KOPT-K1 (cell line): ENCODE measurements around the gene PRRC2B.
A peak's percentile ranks its signal among the peaks of the same experiment; 100 is the strongest.

Source experiments
- H3K27ac ChIP-seq: fragments of 200-600 bp; sonication (generic); 2 replicates; pipeline ENCODE4 v1.5.1; 2016; ENCODE audit warnings: antibody characterized with exemption, mild to moderate bottlenecking, low read depth, low read length; ENCODE audit not compliant: poor library complexity, severe bottlenecking
- H3K36me3 ChIP-seq: fragments of 200-600 bp; sonication (generic); 2 replicates; pipeline ENCODE4 v1.5.1; 2017; ENCODE audit warnings: antibody characterized with exemption, mild to moderate bottlenecking, low read length, moderate library complexity; ENCODE audit not compliant: insufficient read depth
- H3K9me3 ChIP-seq: fragments of 200-600 bp; sonication (generic); 2 replicates; pipeline ENCODE4 v1.5.1; 2017; ENCODE audit warnings: antibody characterized with exemption, low read length, mild to moderate bottlenecking; ENCODE audit not compliant: insufficient read depth, poor library complexity, severe bottlenecking

PRRC2B gene

GRCh38 chr9:131523451-131524435 is 129.9 kb downstream of the PRRC2B start:
- Histone ChIP-seq H3K36me3 (peaks cover 99% of the 10 kb centered on the region), H3K9me3 (no peaks in the 10 kb centered on the region)

GRCh38 chr9:131524665-131525315 is 130.9 kb downstream of the PRRC2B start:
- Histone ChIP-seq H3K9me3 (no peaks in the 10 kb centered on the region), H3K36me3 (peaks cover 99% of the 10 kb centered on the region), H3K27ac (no peak overlapping the region)

More at GRCh38 chr9:131523451-131524435, 129.9 kb downstream of the PRRC2B start:
- no peak overlapping the region for H3K27ac ChIP-seq

- Histone ChIP-seq H3K36me3 (peaks cover 90% of the 10 kb centered on the region), H3K9me3 (no peaks in the 10 kb centered on the region), H3K27ac (no peak overlapping the region)
These were observed 132.0 kb downstream of the PRRC2B start for GRCh38 chr9:131525643-131526565.

GRCh38 chr9:131528186-131528585 is 134.3 kb downstream of the PRRC2B start:
- H3K36me3 ChIP-seq = peaks cover 67% of the 10 kb centered on the region
- no peak overlapping the region for H3K27ac ChIP-seq
- no peaks in the 10 kb centered on the region for H3K9me3 ChIP-seq

- Histone ChIP-seq H3K27ac (no peak overlapping the region), H3K36me3 (peaks cover 59% of the 10 kb centered on the region), H3K9me3 (no peaks in the 10 kb centered on the region)
These were observed 135.1 kb downstream of the PRRC2B start for GRCh38 chr9:131528886-131529505.

- peaks cover 50% of the 10 kb centered on the region for H3K36me3 ChIP-seq
- H3K27ac ChIP-seq = peak overlapping the region; percentile 78
- H3K9me3 ChIP-seq = no peaks in the 10 kb centered on the region
These were observed 136.0 kb downstream of the PRRC2B start for GRCh38 chr9:131529597-131530545.

- Histone ChIP-seq H3K36me3 (peaks cover 44% of the 10 kb centered on the region), H3K9me3 (no peaks in the 10 kb centered on the region), H3K27ac (peak overlapping the region; percentile 78)
These were observed 136.6 kb downstream of the PRRC2B start for GRCh38 chr9:131530546-131530919.

- H3K27ac ChIP-seq = peak within 1 kb of the TSS; percentile 78
- peaks cover 38% of the 10 kb centered on the region for H3K36me3 ChIP-seq
- H3K9me3 ChIP-seq = no peaks in the 10 kb centered on the region
These were observed 137.3 kb downstream of the PRRC2B start, which contains the start of gene UCK1 for GRCh38 chr9:131530920-131531832. Gene UCK1, minus strand, starts transcription at chr9:131531263. Its CDS starts 89 bp downstream, at chr9:131531174.

- Histone ChIP-seq H3K36me3 (0 out of 2 replicates have a peak, but pooled peaks cover 3% of the 10 kb centered on the region), H3K9me3 (peaks cover 7% of the 10 kb centered on the region), H3K27ac (peak overlapping the region; percentile 30)
These were observed 140.9 kb downstream of the PRRC2B start for GRCh38 chr9:131534721-131535237.

GRCh38 chr9:131537946-131538345 is 144.1 kb downstream of the PRRC2B start:
- Histone ChIP-seq H3K27ac (no peak overlapping the region), H3K9me3 (peaks cover 15% of the 10 kb centered on the region), H3K36me3 (no peaks in the 10 kb centered on the region)

GRCh38 chr9:131539223-131539923 is 145.5 kb downstream of the PRRC2B start:
- H3K27ac ChIP-seq = no peak overlapping the region
- H3K9me3 ChIP-seq = peaks cover 29% of the 10 kb centered on the region
- H3K36me3 ChIP-seq = no peaks in the 10 kb centered on the region

- H3K27ac ChIP-seq = no peak overlapping the region
- no peaks in the 10 kb centered on the region for H3K36me3 ChIP-seq
- peaks cover 24% of the 10 kb centered on the region for H3K9me3 ChIP-seq
These were observed 149.3 kb downstream of the PRRC2B start for GRCh38 chr9:131543141-131543540.
